ENCODE data around the gene FAHD2A.

- TF ChIP-seq CTCF (IDR thresholded peaks at IDR 0.05; ENCODE audit: low read length) (no peak), EZH2 (IDR thresholded peaks at IDR 0.05; ENCODE audit: borderline replicate concordance, low read length) (no peak)
Measured at GRCh38 chr2:95380280-95380679, 22.2 kb upstream of the FAHD2A start.
